HG02970 (cell line): ENCODE data around the gene CDCP1.
"Not testable (repeated sequence)": the region's sequence is repeated elsewhere in the genome, so short reads cannot be mapped to it uniquely, and the experiment has no call there.

ENCODE experiments used
- ATAC-seq: cut with Tn5 transposase; IDR thresholded peaks from one replicate; pipeline ENCODE4 v1.9.1; 2021; ENCODE audit warnings: mild to moderate bottlenecking, moderate library complexity, moderate number of reproducible peaks; ENCODE audit not compliant: unreplicated experiment, low FRiP score

CDCP1 gene

DNA sequence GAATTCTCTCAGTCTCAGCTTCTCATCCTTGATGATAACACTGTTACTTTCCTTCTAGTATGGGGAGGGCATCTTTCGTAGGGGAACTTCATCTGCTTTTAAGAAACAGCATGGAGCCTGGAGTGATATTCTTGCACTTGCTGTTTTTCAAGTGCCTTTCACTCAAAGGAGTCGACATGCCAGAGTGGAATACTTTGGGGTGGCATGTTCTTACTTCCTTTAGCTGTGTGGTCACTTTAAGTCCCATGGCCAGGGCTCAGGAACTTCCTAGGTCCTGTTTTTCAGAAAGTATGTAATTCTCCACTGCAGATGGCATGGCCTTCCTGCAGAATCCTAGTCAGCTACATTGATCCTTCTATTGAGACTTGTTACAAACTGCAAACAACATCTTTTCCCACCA lies 28.1 kb upstream of the CDCP1 start:
- no peak for ATAC-seq

DNA sequence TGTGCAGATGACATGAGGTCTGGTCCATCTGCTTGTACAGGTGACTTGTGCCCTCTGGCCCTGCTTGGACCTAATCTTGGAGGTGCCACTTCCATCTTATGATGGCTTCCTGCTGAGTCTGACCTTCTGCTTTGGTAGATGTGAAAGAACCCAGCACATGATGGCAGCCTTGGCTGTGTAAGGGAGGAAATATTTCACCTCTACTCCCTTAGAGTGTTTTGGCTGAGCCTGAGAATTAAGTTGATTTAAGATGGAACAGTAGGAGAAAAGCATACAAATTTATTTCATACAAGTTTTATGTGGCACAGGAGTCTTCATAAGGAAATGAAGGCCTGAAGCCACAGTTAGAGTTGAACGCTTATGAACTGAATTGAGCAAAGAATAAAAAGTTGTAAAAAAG lies 27.6 kb upstream of the CDCP1 start:
- ATAC-seq: no peak

DNA sequence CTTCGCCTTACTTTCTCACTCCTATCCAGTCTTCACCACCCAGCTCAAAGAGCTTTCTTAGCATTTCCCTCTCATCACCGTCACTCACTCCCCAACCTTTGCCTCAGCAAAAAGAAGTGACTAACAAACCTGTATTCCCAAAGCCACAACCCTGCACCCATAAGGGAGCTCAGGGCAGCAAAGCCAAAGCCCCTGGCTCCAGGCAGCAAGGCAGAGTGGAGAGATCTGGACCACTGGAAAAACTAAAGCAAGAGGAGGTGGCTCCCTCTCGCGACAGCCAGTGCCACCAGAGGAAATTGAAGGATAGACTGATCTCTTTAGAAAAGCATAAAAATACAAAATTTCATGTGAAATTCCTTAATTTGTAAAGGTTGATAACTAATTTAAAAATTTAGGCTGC lies 25.1 kb upstream of the CDCP1 start:
- no peak for ATAC-seq

DNA sequence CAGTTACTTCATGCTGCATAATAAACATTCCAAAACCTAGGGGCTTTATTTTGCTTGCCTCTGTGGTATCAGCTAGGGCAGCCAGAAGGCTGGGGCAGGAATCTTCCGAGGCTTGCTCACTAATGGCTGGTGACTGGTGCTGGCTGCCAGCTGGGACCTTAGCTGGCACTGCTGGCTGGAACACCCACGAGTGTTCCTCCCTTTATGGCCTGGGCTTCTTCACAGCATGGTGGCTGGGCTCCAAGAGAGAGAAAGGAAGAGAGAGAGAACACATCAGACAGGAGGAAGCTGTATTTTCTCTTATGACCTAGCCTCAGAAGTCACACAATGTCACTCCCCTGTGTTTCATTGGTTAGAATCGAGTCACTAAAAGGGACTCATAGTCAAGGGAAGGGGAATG lies 23.9 kb upstream of the CDCP1 start:
- ATAC-seq: no peak

DNA sequence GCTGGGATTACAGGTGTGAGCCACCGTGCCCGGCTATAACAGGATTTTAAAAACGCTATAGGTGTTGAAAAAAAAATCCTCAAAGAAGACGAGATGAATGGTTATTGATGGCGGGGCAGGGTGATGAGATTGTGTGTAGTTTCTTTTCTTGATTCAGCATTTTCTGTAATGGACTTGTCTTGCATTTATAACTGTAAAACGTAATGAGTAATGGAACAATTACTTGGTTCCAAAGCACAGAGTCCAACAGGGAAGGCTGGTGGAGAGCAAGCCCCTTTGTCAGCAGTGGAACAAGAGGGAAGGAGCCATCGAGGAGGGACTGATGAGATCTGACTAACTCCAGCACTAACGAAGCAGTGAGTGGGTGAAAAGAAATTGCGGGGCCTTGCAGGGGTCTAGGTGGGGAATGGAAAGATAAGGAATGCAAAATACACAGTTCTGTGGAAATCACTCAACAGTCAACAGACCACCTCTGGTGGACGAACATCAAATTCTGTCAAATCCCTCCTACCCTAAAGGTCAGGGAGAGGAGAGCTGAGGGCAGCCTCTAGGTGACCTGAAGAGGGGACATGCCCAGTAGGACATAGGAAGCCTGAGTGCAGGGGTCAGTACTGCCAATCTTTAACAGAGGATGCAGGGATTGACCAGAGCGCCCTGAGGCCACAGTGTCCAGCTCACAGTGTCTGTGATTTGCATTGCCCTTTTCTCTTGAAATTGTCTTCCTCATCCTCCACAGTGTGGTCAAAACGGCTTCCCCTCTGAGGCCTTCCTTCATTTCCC lies 23.1 kb upstream of the CDCP1 start:
- no peak for ATAC-seq

DNA sequence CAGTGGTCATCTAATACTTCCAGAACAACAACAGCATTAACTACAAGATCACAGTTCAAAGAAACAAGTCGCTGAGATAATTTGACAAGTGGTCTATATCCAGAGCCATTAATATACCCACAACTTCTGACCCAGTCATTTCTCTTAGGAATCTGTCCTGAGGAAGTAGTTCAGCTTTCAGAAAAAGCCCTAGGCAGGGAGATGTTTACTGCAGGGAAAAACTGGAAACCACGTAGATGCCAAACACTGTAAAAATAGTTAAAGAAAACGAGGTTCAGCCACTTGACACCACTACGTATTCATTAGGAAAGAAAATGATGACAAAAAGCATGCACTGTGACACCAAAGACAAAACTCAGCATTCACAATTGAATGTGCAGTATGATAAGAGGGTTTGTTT lies 22.3 kb upstream of the CDCP1 start:
- no peak for ATAC-seq

DNA sequence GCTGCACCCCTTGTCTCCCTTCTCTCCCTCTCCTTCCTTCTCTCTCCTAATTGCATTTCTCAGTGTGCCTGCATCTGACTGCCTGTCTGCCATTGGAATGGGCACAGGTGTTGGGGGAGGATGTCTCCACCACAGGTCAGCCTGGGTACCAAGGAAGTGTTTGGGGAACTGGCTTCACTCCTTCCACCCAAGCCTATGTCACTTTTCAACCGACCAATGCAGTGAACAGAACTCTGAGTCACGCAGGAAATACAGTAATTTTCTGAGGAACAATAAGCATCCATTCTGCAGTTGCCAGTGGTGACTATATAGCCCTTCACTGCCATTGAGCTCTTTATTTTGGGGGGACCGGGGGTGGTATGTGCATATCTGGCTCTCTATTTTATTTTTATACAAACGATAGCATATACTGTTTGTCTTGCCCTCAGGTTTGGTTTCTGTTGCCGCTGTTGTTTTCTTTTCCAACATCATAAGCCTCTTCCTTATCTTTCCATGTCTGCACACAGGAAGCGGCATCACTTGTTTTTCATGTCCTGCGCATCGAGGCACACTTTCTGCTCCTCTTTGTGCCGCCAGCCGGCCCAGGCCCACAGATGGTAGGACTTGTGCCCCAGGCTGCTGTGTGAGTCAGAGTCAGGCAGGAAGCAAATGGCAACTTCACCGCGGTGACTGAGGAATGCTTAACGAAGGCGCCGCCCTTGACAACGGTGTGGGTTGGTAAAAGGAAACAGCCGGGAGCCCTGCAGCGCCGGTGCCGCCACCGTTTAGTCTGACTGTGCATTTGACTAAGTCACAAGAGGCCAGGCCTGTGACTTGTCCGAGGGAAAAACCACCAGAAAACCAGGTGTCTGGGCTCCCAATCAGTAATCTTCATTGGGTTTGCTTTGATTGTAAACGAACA lies 21.1 kb upstream of the CDCP1 start:
- ATAC-seq: peak; percentile 58

DNA sequence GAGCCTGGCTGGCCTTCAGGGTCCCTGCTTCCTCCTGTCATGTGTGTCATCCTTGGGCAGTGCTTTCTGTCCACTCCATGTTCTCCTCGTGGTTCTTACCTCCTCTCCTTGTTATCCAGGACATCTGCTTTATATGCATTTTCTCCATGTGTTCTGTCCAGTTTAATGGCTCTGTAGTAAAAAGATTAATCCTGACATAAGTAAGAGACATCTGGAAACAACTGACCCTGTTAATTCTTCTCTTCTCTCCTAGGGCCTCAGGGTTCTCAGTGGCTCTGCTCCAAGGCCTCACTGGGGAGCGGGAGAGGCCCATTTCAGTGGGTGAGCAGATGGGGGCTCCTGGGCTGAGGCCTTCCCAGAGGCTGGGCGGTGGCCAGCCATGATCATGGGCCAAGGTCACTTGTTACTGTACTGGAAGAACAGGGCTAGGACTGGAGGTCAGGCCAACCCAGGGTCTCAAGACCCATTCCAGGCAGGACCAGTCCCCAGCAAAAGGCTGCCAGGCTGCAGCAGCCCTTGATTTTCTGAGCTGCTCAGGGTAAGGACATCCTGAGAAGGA lies 20.2 kb upstream of the CDCP1 start:
- no peak for ATAC-seq

DNA sequence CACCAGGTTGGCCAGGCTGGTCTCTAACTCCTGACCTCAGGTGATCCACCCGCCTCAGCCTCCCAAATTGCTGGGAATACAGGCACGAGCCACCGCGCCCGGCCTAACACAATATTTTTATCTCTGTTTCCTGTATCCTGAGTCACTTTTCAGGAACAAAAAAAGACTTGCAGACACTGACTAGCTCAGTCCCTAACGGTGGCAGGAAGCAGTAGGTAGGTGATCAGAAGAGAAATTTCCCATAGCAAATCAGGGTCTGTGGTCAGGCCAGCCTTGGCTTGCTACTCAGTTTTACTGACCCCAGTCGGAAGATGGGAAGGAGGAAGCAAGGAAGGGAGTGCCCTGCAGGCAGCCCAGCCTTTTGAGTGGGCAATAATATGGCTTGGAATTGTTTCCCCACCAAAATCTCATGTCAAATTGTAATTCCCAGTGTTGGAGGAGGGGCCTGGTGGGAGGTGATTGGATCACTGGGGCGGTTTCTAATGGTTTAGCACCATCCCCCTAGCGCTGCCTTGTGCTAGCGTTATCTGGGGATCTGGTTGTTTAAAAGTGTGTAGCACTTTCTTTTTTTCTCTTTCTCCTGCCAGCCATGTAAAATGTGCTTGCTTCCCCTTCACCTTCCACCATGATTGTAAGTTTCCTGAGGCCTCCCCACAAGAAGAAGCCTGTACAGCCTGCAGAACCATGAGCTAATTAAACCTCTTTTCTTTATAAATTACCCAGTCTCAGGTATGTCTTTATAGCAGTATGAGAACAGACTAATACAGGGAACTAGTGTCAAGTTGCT lies 19.5 kb upstream of the CDCP1 start:
- ATAC-seq: no peak

DNA sequence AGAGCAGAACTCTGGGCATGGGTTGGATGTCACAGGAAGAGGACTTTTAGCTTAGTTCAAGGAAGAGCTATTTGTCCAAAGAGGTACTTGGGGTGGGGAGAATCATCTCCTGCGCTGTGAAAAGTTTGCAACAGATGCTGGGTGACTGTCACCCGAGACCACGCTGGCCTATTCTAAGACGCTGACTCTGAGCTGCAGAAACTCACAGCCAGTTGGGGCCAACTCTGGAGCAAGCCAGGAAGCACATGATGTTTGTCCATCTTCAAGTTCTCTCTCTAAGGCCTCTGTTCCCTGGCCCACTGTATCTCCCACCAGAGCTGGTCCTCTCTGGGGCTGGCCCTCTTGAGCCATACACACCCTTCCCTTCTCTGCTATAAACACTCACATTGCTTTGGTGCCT lies 17.9 kb upstream of the CDCP1 start:
- no peak for ATAC-seq

DNA sequence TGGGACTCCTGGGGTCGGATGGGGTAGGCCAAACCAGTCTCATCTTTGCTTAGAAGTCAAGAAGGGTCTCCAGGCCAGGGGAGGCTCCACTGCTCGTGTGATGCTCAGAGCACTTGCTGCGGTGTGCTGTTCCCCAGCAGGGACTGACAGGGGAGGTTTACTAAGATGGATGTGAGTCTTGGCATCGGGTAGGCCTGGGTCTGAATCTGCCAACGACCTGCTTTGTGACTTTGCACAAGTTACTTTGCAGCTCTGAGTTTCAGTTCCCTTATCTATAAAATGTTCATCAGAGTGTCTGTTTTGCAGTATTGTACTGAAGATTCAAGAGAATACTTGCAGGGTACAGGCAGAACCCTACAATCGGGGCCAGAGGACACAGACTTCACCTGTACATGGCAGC lies 17.3 kb upstream of the CDCP1 start:
- no peak for ATAC-seq

DNA sequence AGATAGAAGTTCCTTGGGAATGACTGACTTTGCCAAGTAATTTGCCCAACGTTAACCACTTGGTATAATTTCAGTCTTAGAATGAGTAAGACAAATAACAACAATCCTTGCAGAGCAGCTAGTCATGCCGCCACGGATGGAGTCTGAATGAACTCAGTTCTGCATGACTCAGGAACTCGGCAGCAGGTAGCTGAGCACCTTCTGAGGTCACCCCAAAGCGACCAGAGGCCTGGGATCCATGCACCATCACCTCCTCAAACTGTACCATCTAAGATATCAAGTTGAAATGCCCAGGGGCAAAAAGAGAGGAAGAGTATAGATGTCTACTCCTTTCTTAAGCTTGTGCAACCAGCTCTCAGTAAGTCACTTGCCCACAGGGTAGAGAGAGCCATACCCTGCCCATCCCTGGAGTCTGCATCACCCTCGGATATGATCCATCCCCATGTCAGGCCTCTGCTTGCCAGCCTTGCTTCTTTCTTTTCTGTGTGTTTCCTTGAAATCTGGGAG lies 8.5 kb upstream of the CDCP1 start:
- no peak for ATAC-seq

DNA sequence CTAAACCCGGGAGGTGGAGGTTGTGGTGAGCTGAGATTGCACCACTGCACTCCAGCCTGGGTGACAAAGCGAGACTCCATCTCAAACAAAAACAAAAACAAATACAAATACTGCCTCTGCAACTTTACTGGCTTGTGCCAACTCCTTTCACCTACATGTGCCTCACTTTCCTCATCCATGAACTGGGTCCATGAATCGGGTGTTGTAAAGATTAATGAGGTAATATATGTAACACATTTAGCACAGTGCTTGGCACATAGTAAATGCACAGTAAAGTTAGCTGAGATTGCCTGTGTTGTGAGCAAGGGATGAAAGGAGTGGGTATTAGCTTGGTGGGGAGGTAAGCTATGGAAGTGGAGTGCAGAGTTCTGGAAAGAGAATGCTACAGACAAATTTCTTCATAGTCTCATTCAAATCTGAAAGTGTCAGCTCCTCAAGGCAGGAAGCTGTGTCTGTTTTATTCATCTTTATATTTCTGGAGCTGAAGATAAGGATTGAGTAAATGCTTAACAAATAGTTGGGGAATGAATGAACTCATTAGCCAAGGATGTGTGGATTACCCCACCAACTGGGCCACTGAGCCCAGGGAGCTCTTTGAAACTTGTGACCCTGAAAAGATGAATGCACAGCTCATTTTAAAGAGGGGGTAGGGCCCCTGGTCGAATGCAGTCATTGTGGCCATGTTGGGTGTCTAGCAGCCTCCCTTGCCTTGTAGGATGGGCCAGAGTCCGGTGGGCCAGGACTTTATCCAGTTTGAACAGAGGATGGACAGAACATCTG lies 7.7 kb upstream of the CDCP1 start:
- ATAC-seq: no peak

DNA sequence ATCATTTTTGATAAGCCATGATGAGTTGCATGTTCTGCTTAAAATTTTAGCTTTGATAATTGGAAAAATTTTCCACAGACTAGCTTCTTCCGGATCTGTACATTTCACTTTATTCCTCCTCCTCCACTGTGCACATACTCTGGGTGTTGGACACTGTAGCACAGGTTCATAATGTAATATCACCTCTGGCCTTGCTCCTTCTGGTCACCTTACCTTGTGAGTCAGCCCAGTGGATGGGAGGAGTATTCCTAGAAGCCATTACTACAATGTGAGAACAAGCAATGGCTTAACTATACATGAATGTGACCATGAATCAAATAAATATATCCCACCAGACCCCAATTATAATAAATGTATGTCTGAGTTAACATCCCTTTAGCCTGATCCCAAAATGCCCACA lies 6.1 kb upstream of the CDCP1 start:
- no peak for ATAC-seq

DNA sequence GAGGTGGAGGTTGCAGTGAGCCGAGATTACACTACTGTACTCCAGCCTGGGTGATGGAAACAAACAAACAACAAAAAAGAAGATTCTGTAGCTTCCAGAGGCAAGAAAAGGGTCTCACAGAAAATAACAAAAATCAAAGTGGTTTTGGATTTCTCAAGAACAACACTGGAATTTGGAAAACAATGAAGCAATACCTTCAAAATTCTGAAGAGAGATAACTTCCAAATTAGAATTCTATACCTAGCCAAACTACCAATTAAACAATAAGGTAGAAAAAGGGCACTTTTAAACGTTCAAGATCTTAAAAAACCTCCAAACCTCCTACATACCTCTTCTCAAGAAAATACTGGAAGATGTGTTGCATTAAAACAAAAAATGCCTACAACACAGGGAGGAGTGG lies 4.9 kb upstream of the CDCP1 start:
- no peak for ATAC-seq

DNA sequence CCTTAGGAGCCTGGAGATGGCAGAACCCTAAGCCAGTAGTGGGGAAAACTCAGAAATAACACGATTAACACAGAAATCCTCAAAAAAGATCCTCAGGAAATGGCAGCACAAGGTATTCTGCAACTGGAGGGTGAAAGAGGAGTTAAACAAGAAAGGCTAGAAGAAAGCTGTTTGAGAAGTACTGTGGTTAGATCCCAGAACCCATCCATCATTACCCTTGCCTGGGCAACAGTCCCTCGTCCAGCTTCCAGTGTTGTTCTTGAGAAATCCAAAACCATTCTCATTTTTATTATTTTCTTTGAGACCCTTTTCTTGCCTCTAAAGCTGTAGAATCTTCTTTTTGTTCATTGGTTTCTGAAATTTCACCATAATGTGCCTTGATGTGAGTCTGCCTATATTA lies 2.7 kb upstream of the CDCP1 start:
- no peak for ATAC-seq

DNA sequence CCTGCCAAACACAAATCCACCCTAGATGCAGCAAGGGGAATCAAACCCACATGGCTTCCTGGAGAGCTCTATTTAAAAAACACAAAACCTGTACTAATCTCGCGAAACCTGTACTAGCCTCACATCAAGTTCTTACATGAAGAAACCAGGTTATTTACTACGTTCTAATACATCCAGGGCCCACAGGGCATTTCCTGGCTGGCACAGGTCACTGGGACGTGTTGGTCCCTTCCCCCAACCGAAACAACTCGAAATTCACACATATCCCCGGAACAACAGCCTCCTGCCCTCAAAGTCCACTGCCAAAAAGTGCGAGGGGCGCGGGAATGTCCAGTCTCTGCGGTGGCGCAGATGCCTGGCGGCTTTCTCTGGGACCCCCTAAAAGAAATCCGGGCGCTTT lies 955 bp downstream of the CDCP1 start:
- no peak for ATAC-seq

DNA sequence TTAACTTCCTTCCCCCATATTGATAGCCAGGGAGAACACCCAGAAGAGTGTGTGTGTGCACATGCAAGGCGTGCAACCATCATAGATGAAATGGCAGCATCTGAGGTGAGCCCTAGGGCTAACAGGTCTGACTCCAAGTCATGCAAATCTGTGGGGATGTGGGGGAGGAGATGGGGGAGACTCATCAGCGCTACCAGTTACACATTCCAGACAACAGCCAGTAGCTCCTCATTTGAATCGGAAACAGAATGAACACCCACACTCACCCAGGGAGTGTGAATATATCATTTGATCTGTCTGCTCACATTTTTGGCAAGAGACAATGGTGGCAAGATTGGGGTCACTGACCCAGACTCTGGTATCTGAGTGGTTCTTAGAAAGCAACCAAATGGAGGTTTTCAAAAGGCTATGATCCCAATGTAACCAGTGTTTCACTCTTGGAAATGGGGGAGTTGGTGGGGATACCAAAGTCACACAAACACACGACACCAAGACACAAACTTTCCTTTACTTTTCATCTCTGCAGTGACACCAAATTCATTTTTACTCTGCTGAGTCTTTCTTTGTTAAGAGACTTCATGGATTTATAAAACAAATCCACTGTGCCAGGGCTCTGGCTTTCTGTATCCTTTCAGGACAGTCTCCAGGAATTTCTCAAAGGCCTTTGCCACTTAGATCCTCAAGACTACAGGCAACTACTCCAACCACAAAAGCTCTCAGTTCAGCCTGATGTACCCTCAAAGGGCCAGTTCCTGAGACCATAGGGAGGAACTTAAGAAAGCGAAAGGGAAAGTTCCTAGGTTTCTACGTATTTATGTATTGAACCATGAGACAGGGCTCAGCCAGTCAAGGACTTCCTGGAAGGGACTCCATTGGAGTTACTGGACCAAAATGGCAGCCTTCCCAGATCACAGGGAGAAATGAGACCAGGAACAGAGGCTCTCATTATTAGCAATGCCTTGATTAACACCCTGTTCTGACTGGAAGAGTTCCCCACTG lies 2.2 kb downstream of the CDCP1 start:
- ATAC-seq: no peak

DNA sequence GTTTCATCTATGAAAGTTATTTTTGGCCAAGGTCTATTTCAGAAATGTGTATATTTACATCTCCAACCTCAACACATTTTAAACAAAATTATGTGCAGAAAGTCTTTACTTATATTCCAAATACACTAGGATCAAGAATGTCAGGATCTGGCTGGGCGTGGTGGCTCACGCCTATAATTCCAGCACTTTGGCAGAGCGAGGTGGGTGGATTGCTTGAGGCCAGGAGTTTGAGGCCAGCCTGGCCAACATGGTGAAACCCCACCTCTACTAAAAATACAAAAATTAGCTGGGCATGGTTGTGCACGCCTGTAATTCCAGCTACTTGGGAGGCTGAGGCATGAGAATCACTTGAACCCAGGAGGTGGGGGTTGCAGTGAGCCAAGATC lies 5.4 kb downstream of the CDCP1 start:
- ATAC-seq: not testable (repeated sequence)
